ENCODE measurements around the gene KCNJ15. TPM values are rescaled to one million over a fixed set of nuclear protein-coding genes. Genes with fewer than 3 reads are reported as not detected.

Gene KCNJ15
- total and polyA plus RNA-seq, 2 of the 8 experiments (the other 6 are each of a cell fraction or from before 2014, with no cell fraction given), result under 0.01 TPM; not detected in 1

DNA sequence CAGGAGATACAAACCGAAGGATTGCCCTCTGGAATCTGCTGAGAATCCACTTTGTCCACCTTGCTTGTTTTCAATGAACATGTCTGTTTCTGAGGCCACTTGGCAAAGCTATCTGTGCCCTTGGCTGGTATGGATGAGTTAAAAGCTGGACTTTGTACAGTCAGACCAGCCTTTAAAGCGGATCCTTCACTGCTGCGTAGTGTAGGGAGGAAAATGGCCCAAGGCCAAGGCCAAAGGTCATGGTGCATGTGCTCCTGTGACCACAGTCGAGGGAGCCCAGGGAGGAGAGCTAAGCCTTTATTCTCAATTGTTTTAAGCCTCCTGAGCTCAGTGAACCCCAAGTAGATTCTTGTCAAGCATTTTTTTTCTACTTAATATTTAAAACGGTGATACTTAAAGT lies 37.0 kb downstream of the KCNJ15 start:
- Histone ChIP-seq H3K23ac (ENCODE audit: insufficient read length) (no peak overlapping the region), H3K36me3 (ENCODE audit: control insufficient read depth in 2 of 4, insufficient read depth in 4 of 4, low read length in 3 of 4) (no peaks in the 10 kb centered on the region), H3K18ac (ENCODE audit: extremely low read depth, low read length) (no peak overlapping the region), H3K79me2 (ENCODE audit: control insufficient read depth in 1 of 2, insufficient read depth in 2 of 2, low read length in 2 of 2) (no peaks in the 10 kb centered on the region), H2AFZ (ENCODE audit: low read length) (no peak overlapping the region), H4K8ac (ENCODE audit: extremely low read depth, insufficient read depth, low read length) (no peak overlapping the region), H3K9ac (replicated peaks in 1 of 4; ENCODE audit: extremely low read depth in 1 of 4, low read depth in 3 of 4, low read length in 3 of 4) (no peak overlapping the region), H3K4me1 (replicated peaks in 1 of 4; ENCODE audit: control insufficient read depth in 3 of 4, insufficient read depth in 4 of 4, low read length in 3 of 4) (peaks cover 2 to 13% (median 4%) of the 10 kb centered on the region in 4 experiments), H4K20me1 (replicated peaks in 1 of 2; ENCODE audit: control insufficient read depth in 1 of 2, insufficient read depth in 2 of 2, low read length in 2 of 2) (no peaks in the 10 kb centered on the region), H3K14ac (ENCODE audit: insufficient read length) (no peak overlapping the region), H3K27me3 (replicated peaks in 1 of 4; ENCODE audit: control insufficient read depth in 3 of 4, extremely low read depth in 1 of 4, insufficient read depth in 3 of 4, low read length in 3 of 4) (no peaks in the 10 kb centered on the region), H3K27ac (ENCODE audit: low read depth, low read length) (no peak overlapping the region), H3K4ac (replicated peaks; ENCODE audit: insufficient read length, low read depth, low read length) (no peak overlapping the region), H3K79me1 (ENCODE audit: low read depth, low read length) (no peaks in the 10 kb centered on the region), H3K56ac (replicated peaks; ENCODE audit: insufficient read length, low read depth, low read length) (no peak overlapping the region), H3K4me3 (ENCODE audit: extremely low read depth in 1 of 4, insufficient read depth in 2 of 4, low read depth in 3 of 4, low read length in 4 of 4) (no peak overlapping the region), H2BK15ac (ENCODE audit: low read length) (no peak overlapping the region), H4K91ac (replicated peaks; ENCODE audit: insufficient read length, low read length) (no peak overlapping the region), H2BK20ac (ENCODE audit: low read length) (no peak overlapping the region), H3K23me2 (ENCODE audit: low read depth, low read length) (no peaks in the 10 kb centered on the region), H2BK120ac (replicated peaks; ENCODE audit: low read depth, low read length) (no peak overlapping the region), H2AK5ac (ENCODE audit: low read depth, low read length) (no peak overlapping the region), H2BK5ac (ENCODE audit: low read depth, low read length) (no peak overlapping the region), H4K5ac (ENCODE audit: insufficient read length, low read depth, low read length) (no peak overlapping the region), H2BK12ac (ENCODE audit: low read depth, low read length) (no peak overlapping the region), H3K9me3 (ENCODE audit: insufficient read depth in 2 of 2, low read depth in 1 of 2, low read length in 1 of 2) (no peaks in the 10 kb centered on the region), H3K4me2 (ENCODE audit: insufficient read depth in 1 of 2, low read depth in 2 of 2, low read length in 2 of 2) (no peak overlapping the region)
- ChIA-PET POLR2A (ENCODE audit: partially characterized antibody) (no interaction called here), CTCF (ENCODE audit: partially characterized antibody) (interaction anchor here (1.0 to 1.1 kb wide), 3 partner anchors 9 to 58 kb away, joined by 3 to 5 read pairs (median 4); no protein-coding TSS in a partner anchor)
- DNase-seq (ENCODE audit: low read depth in 1 of 2, low spot score in 2 of 2) (no peak), FAIRE-seq (no peak)
- TF ChIP-seq RNF2 (IDR thresholded peaks at IDR 0.05; ENCODE audit: borderline replicate concordance, low read depth, low read length, missing control alignments, poor library complexity, severe bottlenecking), result no peak
- no peak for TF ChIP-seq HDAC2 (IDR thresholded peaks at IDR 0.05; ENCODE audit: borderline replicate concordance in 1 of 2, low read depth in 2 of 2, low read length in 2 of 2)
- no peak for TF ChIP-seq JUND (IDR thresholded peaks at IDR 0.05; ENCODE audit: low read length)
- TF ChIP-seq SIN3A (conservative IDR thresholded peaks at IDR 0.05 in 1 of 2, IDR thresholded peaks at IDR 0.05 in 1 of 2; ENCODE audit: low read depth in 1 of 2, low read length in 2 of 2), result no peak
- no peak for TF ChIP-seq TAF1 (IDR thresholded peaks at IDR 0.05; ENCODE audit: low read depth, low read length)
- TF ChIP-seq BRCA1 (IDR thresholded peaks at IDR 0.05; ENCODE audit: low read depth, low read length), result no peak
- TF ChIP-seq RBBP5 (IDR thresholded peaks at IDR 0.05; ENCODE audit: borderline replicate concordance, low read depth, low read length), result no peak
- TF ChIP-seq TAF7 (optimal IDR thresholded peaks at IDR 0.05; ENCODE audit: borderline replicate concordance, low read depth, low read length), result no peak
- 76% methylated on average over 5 of the region's 5 CpGs; no CpG with 5 or more reads in 1 of the 2 experiments for WGBS, 2 experiments (ENCODE audit: extremely low coverage in 1 of 2, insufficient coverage in 1 of 2, insufficient read length in 1 of 2, insufficient replicate concordance in 2 of 2, low coverage in 1 of 2, low lambda C conversion rate in 2 of 2, missing lambda C conversion rate in 1 of 2)

Data from H1 (cell line).